GM23338 (cell line): ENCODE data around the gene TAF15. TPM values are rescaled to one million over a fixed set of nuclear protein-coding genes. Genes with fewer than 3 reads are reported as not detected.

ENCODE experiments used
- ATAC-seq: fragments of 200-7000 bp; cut with Tn5 transposase; 3 replicates; pipeline ENCODE4 v1.9.1; 2020
- DNase-seq: peaks from one replicate; pipeline ENCODE4 v3.0.0-alpha.2; 2015; ENCODE audit warnings: low spot score
- H2AFZ ChIP-seq: fragments of 200-600 bp; sonication (generic); 2 replicates; pipeline ENCODE4 v1.8.0; 2016; ENCODE audit warnings: antibody characterized with exemption, mild to moderate bottlenecking, moderate library complexity
- H3F3A ChIP-seq: fragments of 200-600 bp; sonication (generic); replicated peaks from 2 replicates; pipeline ENCODE4 v1.8.0; 2017; ENCODE audit warnings: antibody characterized with exemption, mixed run types, low read depth
- H3K27ac ChIP-seq: fragments of 200-600 bp; sonication (generic); 2 replicates; pipeline ENCODE4 v1.6.1; 2016; ENCODE audit warnings: low read depth
- H3K27me3 ChIP-seq: fragments of 200-600 bp; sonication (generic); 2 replicates; pipeline ENCODE4 v1.8.0; 2016; ENCODE audit warnings: mild to moderate bottlenecking, mixed run types, moderate library complexity; ENCODE audit not compliant: insufficient read depth
- H3K36me3 ChIP-seq: fragments of 200-600 bp; sonication (generic); 2 replicates; pipeline ENCODE4 v1.8.0; 2016; ENCODE audit warnings: mild to moderate bottlenecking; ENCODE audit not compliant: insufficient read depth
- H3K4me1 ChIP-seq: fragments of 200-600 bp; sonication (generic); 2 replicates; pipeline ENCODE4 v1.8.0; 2016; ENCODE audit warnings: mild to moderate bottlenecking, moderate library complexity; ENCODE audit not compliant: insufficient read depth
- H3K4me2 ChIP-seq: fragments of 200-600 bp; sonication (generic); 2 replicates; pipeline ENCODE4 v1.7.1; 2017; ENCODE audit warnings: mixed run types
- H3K4me3 ChIP-seq: fragments of 200-600 bp; sonication (generic); 2 replicates; pipeline ENCODE4 v1.6.1; 2016; ENCODE audit warnings: mixed run types
- H3K79me2 ChIP-seq: fragments of 200-600 bp; sonication (generic); replicated peaks from 2 replicates; pipeline ENCODE4 v1.8.0; 2017; ENCODE audit warnings: mild to moderate bottlenecking; ENCODE audit not compliant: insufficient read depth
- H3K9me2 ChIP-seq: fragments of 200-600 bp; sonication (generic); 2 replicates; pipeline ENCODE4 v1.8.0; 2017; ENCODE audit not compliant: insufficient read depth
- H4K20me1 ChIP-seq: fragments of 200-600 bp; sonication (generic); replicated peaks from 2 replicates; pipeline ENCODE4 v1.8.0; 2017; ENCODE audit warnings: mild to moderate bottlenecking; ENCODE audit not compliant: insufficient read depth
- H3K27ac Mint-ChIP-seq: 2 replicates; pipeline ENCODE4 v1.8.0; 2020; ENCODE audit warnings: inconsistent platforms, mild to moderate bottlenecking, moderate library complexity, mixed read lengths
- H3K27me3 Mint-ChIP-seq: 3 replicates; pipeline ENCODE4 v1.8.0; 2022; ENCODE audit warnings: low read depth, mild to moderate bottlenecking, moderate library complexity, mixed read lengths, inconsistent platforms; ENCODE audit not compliant: insufficient read depth, poor library complexity
- H3K36me3 Mint-ChIP-seq: 3 replicates; pipeline ENCODE4 v1.8.0; 2021; ENCODE audit warnings: low read depth, mild to moderate bottlenecking, inconsistent platforms, moderate library complexity, mixed read lengths
- H3K4me1 Mint-ChIP-seq: 3 replicates; pipeline ENCODE4 v1.8.0; 2020; ENCODE audit warnings: mild to moderate bottlenecking, inconsistent platforms, mixed read lengths
- H3K4me3 Mint-ChIP-seq: 3 replicates; pipeline ENCODE4 v1.8.0; 2021; ENCODE audit warnings: moderate library complexity, mild to moderate bottlenecking, inconsistent platforms, mixed read lengths
- H3K9me3 Mint-ChIP-seq: 3 replicates; pipeline ENCODE4 v1.8.0; 2020; ENCODE audit warnings: moderate library complexity, mild to moderate bottlenecking, inconsistent platforms, mixed read lengths
- CREB1 ChIP-seq: fragments of 250-450 bp; sonication (Bioruptor Pico); IDR thresholded peaks from 2 replicates; pipeline ENCODE4 v1.5.0; 2020; ENCODE audit warnings: low read depth, mild to moderate bottlenecking, moderate library complexity
- CTCF ChIP-seq, 2 experiments: fragments of 200-600 bp in 1 of 2; sonication (generic) in 1 of 2; conservative IDR thresholded peaks; 2 replicates each; pipeline versions ENCODE4 v1.5.1 to v1.6.1; 2016 to 2017; ENCODE audit warnings: antibody characterized with exemption in 2 of 2, low read depth in 2 of 2, mild to moderate bottlenecking in 2 of 2, moderate library complexity in 1 of 2
- ETS1 ChIP-seq: IDR thresholded peaks from 2 replicates; pipeline ENCODE4 v1.6.1; 2016; ENCODE audit warnings: antibody characterized with exemption
- EZH2 ChIP-seq: fragments of 200-600 bp; sonication (generic); IDR thresholded peaks from one replicate; pipeline ENCODE4 v1.8.0; 2017; ENCODE audit warnings: antibody characterized with exemption, mild to moderate bottlenecking, low read depth; ENCODE audit not compliant: unreplicated experiment
- EZH2phosphoT487 ChIP-seq: fragments of 200-600 bp; sonication (generic); IDR thresholded peaks from one replicate; pipeline ENCODE4 v1.8.1; 2018; ENCODE audit warnings: antibody characterized with exemption; ENCODE audit not compliant: unreplicated experiment
- JUNB ChIP-seq: IDR thresholded peaks from one replicate; pipeline ENCODE4 v1.6.1; 2016; ENCODE audit warnings: antibody characterized with exemption; ENCODE audit not compliant: unreplicated experiment
- NANOG ChIP-seq: IDR thresholded peaks from 2 replicates; pipeline ENCODE4 v1.6.1; 2016; ENCODE audit warnings: antibody characterized with exemption, borderline replicate concordance
- POLR2AphosphoS5 ChIP-seq: IDR thresholded peaks from 2 replicates; pipeline ENCODE4 v1.6.1; 2016; ENCODE audit warnings: antibody characterized with exemption, low read depth
- REST ChIP-seq: IDR thresholded peaks from one replicate; pipeline ENCODE4 v1.6.1; 2018; ENCODE audit warnings: antibody characterized with exemption; ENCODE audit not compliant: unreplicated experiment
- STAT1 ChIP-seq: IDR thresholded peaks from one replicate; pipeline ENCODE4 v1.6.1; 2016; ENCODE audit warnings: antibody characterized with exemption; ENCODE audit not compliant: unreplicated experiment
- ZNF114 ChIP-seq: fragments of 250-450 bp; sonication (Bioruptor Pico); IDR thresholded peaks from 2 replicates; pipeline ENCODE4 v1.5.0; 2020; ENCODE audit warnings: mild to moderate bottlenecking, moderate library complexity
- ZNF331 ChIP-seq: fragments of 250-450 bp; sonication (Bioruptor Pico); IDR thresholded peaks from 2 replicates; pipeline ENCODE4 v1.5.0; 2020; ENCODE audit warnings: low read depth, mild to moderate bottlenecking, moderate library complexity
- polyA plus RNA-seq: library from polyadenylated mRNA; unstranded; fragments of >200 nt; fragmentation: Nextera tagmentation; extraction: Ambion mirVana; gene quantifications from 2 replicates; pipeline ENCODE4 v1.2.1, GENCODE V29; 2016
- total RNA-seq: library from RNA; depleted of rRNA; stranded (reverse); fragments of >200 nt; shearing (Covaris generic); gene quantifications from 2 replicates; pipeline ENCODE4 v1.2.3, GENCODE V29; 2014

Gene TAF15
- total and polyA plus RNA-seq, 2 experiments from 2014 or later, result 33.8 to 109 TPM

GRCh38 chr17:35843698-35844097, 34.4 kb downstream of the TAF15 start:
- no peak overlapping the region for H3K4me2 ChIP-seq
- H3K4me3 ChIP-seq, result no peak overlapping the region
- H3K27ac ChIP-seq, result peak overlapping the region; percentile 26; the same call in 1 of the 2 replicates
- TF ChIP-seq CREB1 (CRISPR knock-in tag), result no peak
- Mint-ChIP-seq H3K4me1 (no peaks in the 10 kb centered on the region), H3K27ac (no peak overlapping the region), H3K4me3 (no peak overlapping the region), H3K9me3 (no peaks in the 10 kb centered on the region; the same call in 2 of the 3 replicates), H3K27me3 (peaks cover 4% of the 10 kb centered on the region), H3K36me3 (peaks cover 90% of the 10 kb centered on the region)
- H4K20me1 ChIP-seq, result peaks cover 45% of the 10 kb centered on the region
- H3K79me2 ChIP-seq, result peaks cover 8% of the 10 kb centered on the region
- no peak overlapping the region for H2AFZ ChIP-seq
- peaks cover 24% of the 10 kb centered on the region for H3F3A ChIP-seq
- ATAC-seq, result no peak
- H3K9me2 ChIP-seq, result no peaks in the 10 kb centered on the region
- no peaks in the 10 kb centered on the region for H3K4me1 ChIP-seq
- no peaks in the 10 kb centered on the region for H3K27me3 ChIP-seq
- DNase-seq, result no peak
- peaks cover 81% of the 10 kb centered on the region for H3K36me3 ChIP-seq

GRCh38 chr17:35844547-35844946, 35.3 kb downstream of the TAF15 start:
- Mint-ChIP-seq H3K27me3 (peaks cover 7% of the 10 kb centered on the region), H3K27ac (no peak overlapping the region), H3K9me3 (no peaks in the 10 kb centered on the region; the same call in 2 of the 3 replicates), H3K4me1 (peaks cover under 1% of the 10 kb centered on the region; the same call in 1 of the 3 replicates), H3K36me3 (peaks cover 85% of the 10 kb centered on the region), H3K4me3 (no peak overlapping the region)
- peaks cover 8% of the 10 kb centered on the region for H3K79me2 ChIP-seq
- no peaks in the 10 kb centered on the region for H3K27me3 ChIP-seq
- H3F3A ChIP-seq, result peaks cover 24% of the 10 kb centered on the region
- no peak overlapping the region for H3K4me3 ChIP-seq
- peaks cover 72% of the 10 kb centered on the region for H3K36me3 ChIP-seq
- no peak overlapping the region for H3K4me2 ChIP-seq
- H3K9me2 ChIP-seq, result no peaks in the 10 kb centered on the region
- no peak overlapping the region for H3K27ac ChIP-seq
- ATAC-seq (no peak), DNase-seq (no peak)
- H3K4me1 ChIP-seq, result no peaks in the 10 kb centered on the region
- H2AFZ ChIP-seq, result no peak overlapping the region
- H4K20me1 ChIP-seq, result peaks cover 43% of the 10 kb centered on the region
- TF ChIP-seq POLR2AphosphoS5 (no peak), NANOG (no peak), EZH2 (no peak), STAT1 (no peak), ZNF114 (no peak), JUNB (no peak), ZNF331 (CRISPR knock-in tag) (no peak), EZH2phosphoT487 (no peak), CTCF (conservative IDR thresholded peaks at IDR 0.05; ENCODE audit: low read depth in 2 of 2) (no peak), CREB1 (CRISPR knock-in tag) (no peak), ETS1 (no peak), REST (no peak)
